ENCODE data around the gene TPTE.
"Not testable (repeated sequence)": the region's sequence is repeated elsewhere in the genome, so short reads cannot be mapped to it uniquely, and the experiment has no call there.

GRCh38 chr21:10629239-10629638 is 107.9 kb downstream of the TPTE start:
- TF ChIP-seq, protein P1, sequence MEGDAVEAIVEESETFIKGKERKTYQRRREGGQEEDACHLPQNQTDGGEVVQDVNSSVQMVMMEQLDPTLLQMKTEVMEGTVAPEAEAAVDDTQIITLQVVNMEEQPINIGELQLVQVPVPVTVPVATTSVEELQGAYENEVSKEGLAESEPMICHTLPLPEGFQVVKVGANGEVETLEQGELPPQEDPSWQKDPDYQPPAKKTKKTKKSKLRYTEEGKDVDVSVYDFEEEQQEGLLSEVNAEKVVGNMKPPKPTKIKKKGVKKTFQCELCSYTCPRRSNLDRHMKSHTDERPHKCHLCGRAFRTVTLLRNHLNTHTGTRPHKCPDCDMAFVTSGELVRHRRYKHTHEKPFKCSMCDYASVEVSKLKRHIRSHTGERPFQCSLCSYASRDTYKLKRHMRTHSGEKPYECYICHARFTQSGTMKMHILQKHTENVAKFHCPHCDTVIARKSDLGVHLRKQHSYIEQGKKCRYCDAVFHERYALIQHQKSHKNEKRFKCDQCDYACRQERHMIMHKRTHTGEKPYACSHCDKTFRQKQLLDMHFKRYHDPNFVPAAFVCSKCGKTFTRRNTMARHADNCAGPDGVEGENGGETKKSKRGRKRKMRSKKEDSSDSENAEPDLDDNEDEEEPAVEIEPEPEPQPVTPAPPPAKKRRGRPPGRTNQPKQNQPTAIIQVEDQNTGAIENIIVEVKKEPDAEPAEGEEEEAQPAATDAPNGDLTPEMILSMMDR (IDR thresholded peaks at IDR 0.05; ENCODE audit: low read depth, low read length) = not testable (repeated sequence)
- not testable (repeated sequence) for TF ChIP-seq MYC (IDR thresholded peaks at IDR 0.05; ENCODE audit: low read depth, low read length); POLR2A (IDR thresholded peaks at IDR 0.05; ENCODE audit: extremely low read depth, insufficient read length)
- TF ChIP-seq, protein P2, sequence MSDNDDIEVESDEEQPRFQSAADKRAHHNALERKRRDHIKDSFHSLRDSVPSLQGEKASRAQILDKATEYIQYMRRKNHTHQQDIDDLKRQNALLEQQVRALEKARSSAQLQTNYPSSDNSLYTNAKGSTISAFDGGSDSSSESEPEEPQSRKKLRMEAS (IDR thresholded peaks at IDR 0.05; ENCODE audit: low read depth, low read length) = not testable (repeated sequence)

Data from NB4 (cell line).